Measurements from ENCODE around the gene ACKR3. TPM values are rescaled to one million over a fixed set of nuclear protein-coding genes. Genes with fewer than 3 reads are reported as not detected.

ACKR3 gene
- total and polyA plus RNA-seq, 2 of the 4 experiments (the other 2 are of a cell fraction) = not detected

DNA sequence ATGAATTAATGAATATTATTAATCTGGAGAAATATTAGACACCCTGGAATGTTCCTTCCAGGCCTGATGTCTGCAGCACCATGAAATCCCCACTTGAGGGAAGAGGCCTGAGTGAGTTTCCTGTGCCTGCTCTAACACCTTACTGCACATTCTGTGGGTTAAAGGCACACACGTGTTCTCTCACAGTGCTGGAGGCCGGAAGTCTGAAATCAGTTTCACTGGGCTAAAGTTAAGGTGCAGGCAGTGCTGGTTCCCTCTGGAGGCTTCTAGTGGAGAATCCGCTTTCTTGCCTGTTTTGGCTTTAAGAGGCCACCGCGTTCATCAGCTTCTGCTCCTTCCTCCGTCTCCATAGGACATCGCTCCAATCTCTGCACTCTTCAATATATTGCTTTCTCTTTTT is 48.7 kb downstream of the ACKR3 start:
- H3K56ac ChIP-seq (ENCODE audit: extremely low read depth, insufficient read depth, low read length) = no peak overlapping the region
- no peak overlapping the region for H3K4ac ChIP-seq (ENCODE audit: low read depth, low read length)
- in situ Hi-C loops (cut with MboI; ENCODE audit: low sequenced_read_pairs) (no loop called here), intact Hi-C loops (cut with micrococcal nuclease) (no loop called here), dilution Hi-C loops (cut with HindIII; ENCODE audit: low sequenced_read_pairs, unreplicated experiment) (no loop called here)
- H2BK20ac ChIP-seq (ENCODE audit: low read depth, low read length) = no peak overlapping the region
- POLR2A ChIA-PET (ENCODE audit: unreplicated experiment) = no interaction called here
- H3K14ac ChIP-seq (replicated peaks; ENCODE audit: low read depth, low read length) = no peak overlapping the region
- no peak overlapping the region for H3K9ac ChIP-seq (ENCODE audit: low read depth, low read length)
- no peak overlapping the region for H4K5ac ChIP-seq (ENCODE audit: low read depth, low read length)
- CTCF ChIA-PET = no interaction called here
- 68% methylated on average over 3 of the region's 7 CpGs; no CpG with 5 or more reads in 1 of the 2 experiments for WGBS, 2 experiments (ENCODE audit: extremely low coverage in 2 of 2, insufficient read length in 1 of 2)
- H3K4me2 ChIP-seq (ENCODE audit: low read depth, low read length) = no peak overlapping the region
- no peak overlapping the region for H2AK5ac ChIP-seq (ENCODE audit: low read depth, low read length)
- no peaks in the 10 kb centered on the region for H3K9me1 ChIP-seq (ENCODE audit: insufficient read depth, low read length)
- no peak overlapping the region for H3K23ac ChIP-seq (ENCODE audit: low read depth, low read length)
- no peak overlapping the region for H2BK120ac ChIP-seq (ENCODE audit: low read depth, low read length)
- H4K91ac ChIP-seq (ENCODE audit: insufficient read depth, low read depth, low read length) = no peak overlapping the region
- no peak overlapping the region for H3K18ac ChIP-seq (ENCODE audit: low read depth, low read length)
- peaks cover 28% of the 10 kb centered on the region; the same call in 1 of the 2 replicates for H3K27me3 ChIP-seq (ENCODE audit: control insufficient read depth, insufficient read depth, low read length)
- DNase-seq (no peak), ATAC-seq (ENCODE audit: low read depth) (no peak)
- no peaks in the 10 kb centered on the region; the same call in 1 of the 2 replicates for H3K9me3 ChIP-seq (ENCODE audit: control insufficient read depth, insufficient read depth, low read length)
- no TSS peak for BruUV-seq (replicated peaks)
- H3K4me1 ChIP-seq (ENCODE audit: control insufficient read depth, insufficient read depth, low read length) = no peaks in the 10 kb centered on the region
- no peak overlapping the region for H3K4me3 ChIP-seq (ENCODE audit: insufficient read depth, low read depth, low read length)
- no peak for TF ChIP-seq RCOR1 (IDR thresholded peaks at IDR 0.05; ENCODE audit: insufficient replicate concordance, low read length)
- no peak for TF ChIP-seq MXI1 (IDR thresholded peaks at IDR 0.05; ENCODE audit: borderline replicate concordance, low read depth, low read length)
- TF ChIP-seq CHD1 (IDR thresholded peaks at IDR 0.05; ENCODE audit: low read depth, low read length) = no peak
- TF ChIP-seq NFE2L2 (IDR thresholded peaks at IDR 0.05; ENCODE audit: low read depth, low read length) = no peak
- no peak for TF ChIP-seq CEBPB (IDR thresholded peaks at IDR 0.05; ENCODE audit: low read depth, low read length)
- TF ChIP-seq, protein P1, sequence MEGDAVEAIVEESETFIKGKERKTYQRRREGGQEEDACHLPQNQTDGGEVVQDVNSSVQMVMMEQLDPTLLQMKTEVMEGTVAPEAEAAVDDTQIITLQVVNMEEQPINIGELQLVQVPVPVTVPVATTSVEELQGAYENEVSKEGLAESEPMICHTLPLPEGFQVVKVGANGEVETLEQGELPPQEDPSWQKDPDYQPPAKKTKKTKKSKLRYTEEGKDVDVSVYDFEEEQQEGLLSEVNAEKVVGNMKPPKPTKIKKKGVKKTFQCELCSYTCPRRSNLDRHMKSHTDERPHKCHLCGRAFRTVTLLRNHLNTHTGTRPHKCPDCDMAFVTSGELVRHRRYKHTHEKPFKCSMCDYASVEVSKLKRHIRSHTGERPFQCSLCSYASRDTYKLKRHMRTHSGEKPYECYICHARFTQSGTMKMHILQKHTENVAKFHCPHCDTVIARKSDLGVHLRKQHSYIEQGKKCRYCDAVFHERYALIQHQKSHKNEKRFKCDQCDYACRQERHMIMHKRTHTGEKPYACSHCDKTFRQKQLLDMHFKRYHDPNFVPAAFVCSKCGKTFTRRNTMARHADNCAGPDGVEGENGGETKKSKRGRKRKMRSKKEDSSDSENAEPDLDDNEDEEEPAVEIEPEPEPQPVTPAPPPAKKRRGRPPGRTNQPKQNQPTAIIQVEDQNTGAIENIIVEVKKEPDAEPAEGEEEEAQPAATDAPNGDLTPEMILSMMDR (conservative IDR thresholded peaks at IDR 0.05; ENCODE audit: low read depth, low read length) = no peak
- no peak for TF ChIP-seq RAD21 (IDR thresholded peaks at IDR 0.05; ENCODE audit: low read length)
- no peak for TF ChIP-seq BHLHE40 (IDR thresholded peaks at IDR 0.05; ENCODE audit: low read depth, low read length)
- no peak for TF ChIP-seq MAFK (IDR thresholded peaks at IDR 0.05; ENCODE audit: low read depth, low read length)
- TF ChIP-seq RFX5 (IDR thresholded peaks at IDR 0.05; ENCODE audit: low read depth, low read length) = no peak
- no peak for TF ChIP-seq MAZ (IDR thresholded peaks at IDR 0.05; ENCODE audit: borderline replicate concordance, low read depth, low read length)
- TF ChIP-seq, protein P2, sequence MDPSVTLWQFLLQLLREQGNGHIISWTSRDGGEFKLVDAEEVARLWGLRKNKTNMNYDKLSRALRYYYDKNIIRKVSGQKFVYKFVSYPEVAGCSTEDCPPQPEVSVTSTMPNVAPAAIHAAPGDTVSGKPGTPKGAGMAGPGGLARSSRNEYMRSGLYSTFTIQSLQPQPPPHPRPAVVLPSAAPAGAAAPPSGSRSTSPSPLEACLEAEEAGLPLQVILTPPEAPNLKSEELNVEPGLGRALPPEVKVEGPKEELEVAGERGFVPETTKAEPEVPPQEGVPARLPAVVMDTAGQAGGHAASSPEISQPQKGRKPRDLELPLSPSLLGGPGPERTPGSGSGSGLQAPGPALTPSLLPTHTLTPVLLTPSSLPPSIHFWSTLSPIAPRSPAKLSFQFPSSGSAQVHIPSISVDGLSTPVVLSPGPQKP (IDR thresholded peaks at IDR 0.05; ENCODE audit: borderline replicate concordance, low read depth, low read length) = no peak
- TF ChIP-seq, protein P3, sequence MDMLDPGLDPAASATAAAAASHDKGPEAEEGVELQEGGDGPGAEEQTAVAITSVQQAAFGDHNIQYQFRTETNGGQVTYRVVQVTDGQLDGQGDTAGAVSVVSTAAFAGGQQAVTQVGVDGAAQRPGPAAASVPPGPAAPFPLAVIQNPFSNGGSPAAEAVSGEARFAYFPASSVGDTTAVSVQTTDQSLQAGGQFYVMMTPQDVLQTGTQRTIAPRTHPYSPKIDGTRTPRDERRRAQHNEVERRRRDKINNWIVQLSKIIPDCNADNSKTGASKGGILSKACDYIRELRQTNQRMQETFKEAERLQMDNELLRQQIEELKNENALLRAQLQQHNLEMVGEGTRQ (IDR thresholded peaks at IDR 0.05; ENCODE audit: low read depth, low read length) = no peak
- no peak for TF ChIP-seq FOS (IDR thresholded peaks at IDR 0.05; ENCODE audit: low read depth, low read length)
- TF ChIP-seq POLR2A (IDR thresholded peaks at IDR 0.05; ENCODE audit: low read depth, low read length) = no peak
- TF ChIP-seq SMC3 (IDR thresholded peaks at IDR 0.05; ENCODE audit: low read depth, low read length) = no peak
- H2AK9ac ChIP-seq (replicated peaks; ENCODE audit: low read depth, low read length, poor library complexity) = no peak overlapping the region
- H4K8ac ChIP-seq (ENCODE audit: low read depth in 2 of 2, low read length in 2 of 2) = no peak overlapping the region
- H3K27ac ChIP-seq (ENCODE audit: insufficient read depth, low read length) = no peak overlapping the region
- H2BK15ac ChIP-seq (ENCODE audit: low read depth, low read length) = no peak overlapping the region
- H2AFZ ChIP-seq (replicated peaks; ENCODE audit: low read length, poor library complexity) = no peak overlapping the region
- H2BK5ac ChIP-seq (ENCODE audit: low read depth, low read length, poor library complexity, severe bottlenecking) = no peak overlapping the region
- no peaks in the 10 kb centered on the region for H3K79me1 ChIP-seq (ENCODE audit: low read depth in 1 of 2, low read length in 2 of 2)
- H3K36me3 ChIP-seq (ENCODE audit: control insufficient read depth, insufficient read depth, low read length) = no peaks in the 10 kb centered on the region
- no peaks in the 10 kb centered on the region for H4K20me1 ChIP-seq (ENCODE audit: insufficient read depth, low read length)
